GM12874 (cell line): ENCODE measurements around the gene AP1AR.

Experiments
- CTCF ChIP-seq: IDR thresholded peaks from 2 replicates; pipeline ENCODE4 v1.5.1; 2011; ENCODE audit warnings: low read depth, mild to moderate bottlenecking, control low read depth, low read length, moderate library complexity; ENCODE audit not compliant: insufficient read depth

AP1AR gene

GRCh38 chr4:112252234-112252633 is 20.6 kb downstream of the AP1AR start:
- TF ChIP-seq CTCF, result no peak

GRCh38 chr4:112253382-112254000 is 21.9 kb downstream of the AP1AR start:
- no peak for TF ChIP-seq CTCF

- no peak for TF ChIP-seq CTCF
Observed at GRCh38 chr4:112257098-112257497, 25.5 kb downstream of the AP1AR start.

GRCh38 chr4:112266823-112267222 is 35.2 kb downstream of the AP1AR start:
- TF ChIP-seq CTCF, result 0 out of 2 replicates have a peak, but pooled peaks have one; percentile 7

GRCh38 chr4:112270051-112270450 is 38.5 kb downstream of the AP1AR start:
- no peak for TF ChIP-seq CTCF

- TF ChIP-seq CTCF, result no peak
Observed at GRCh38 chr4:112270640-112271421, 39.2 kb downstream of the AP1AR start.

- TF ChIP-seq CTCF, result no peak
Observed at GRCh38 chr4:112272292-112272691, 40.7 kb downstream of the AP1AR start.
